Measurements from ENCODE around the gene AGRN.
"Not testable (repeated sequence)": the region's sequence is repeated elsewhere in the genome, so short reads cannot be mapped to it uniquely, and the experiment has no call there.

AGRN gene

GRCh38 chr1:1093610-1093943 lies 73.7 kb downstream of the AGRN start:
- Histone ChIP-seq H3K36me3 (ENCODE audit: control insufficient read depth in 2 of 2, insufficient read depth in 2 of 2, low read length in 2 of 2) (no peaks in the 10 kb centered on the region), H3K4me1 (ENCODE audit: control insufficient read depth, insufficient read depth, low read length) (no peaks in the 10 kb centered on the region), H3K27me3 (ENCODE audit: control insufficient read depth in 1 of 2, insufficient read depth in 2 of 2, low read length in 2 of 2) (no peaks in the 10 kb centered on the region), H3K27ac (ENCODE audit: low read length) (no peak overlapping the region), H3K4me3 (ENCODE audit: low read length in 2 of 2) (no peak overlapping the region), H3K9me3 (ENCODE audit: control insufficient read depth in 2 of 2, low read length in 2 of 2) (no peaks in the 10 kb centered on the region), H3K9ac (ENCODE audit: low read length in 2 of 2) (no peak overlapping the region)

GRCh38 chr1:1094981-1095380 lies 75.1 kb downstream of the AGRN start:
- no peak overlapping the region for H3K4me3 ChIP-seq (ENCODE audit: low read length in 2 of 2)
- H3K27ac ChIP-seq (ENCODE audit: low read length), result no peak overlapping the region
- H3K9ac ChIP-seq (ENCODE audit: low read length in 2 of 2), result no peak overlapping the region
- H3K4me1 ChIP-seq (ENCODE audit: control insufficient read depth, insufficient read depth, low read length), result no peaks in the 10 kb centered on the region
- no peaks in the 10 kb centered on the region for H3K36me3 ChIP-seq (ENCODE audit: control insufficient read depth in 2 of 2, insufficient read depth in 2 of 2, low read length in 2 of 2)
- no peaks in the 10 kb centered on the region for H3K9me3 ChIP-seq (ENCODE audit: control insufficient read depth in 2 of 2, low read length in 2 of 2)
- H3K27me3 ChIP-seq (ENCODE audit: control insufficient read depth in 1 of 2, insufficient read depth in 2 of 2, low read length in 2 of 2), result no peaks in the 10 kb centered on the region

- H3K4me1 ChIP-seq (ENCODE audit: control insufficient read depth, insufficient read depth, low read length); H3K9ac ChIP-seq (ENCODE audit: low read length in 2 of 2); H3K9me3 ChIP-seq (ENCODE audit: control insufficient read depth in 2 of 2, low read length in 2 of 2); H3K36me3 ChIP-seq (ENCODE audit: control insufficient read depth in 2 of 2, insufficient read depth in 2 of 2, low read length in 2 of 2); H3K27ac ChIP-seq (ENCODE audit: low read length); H3K4me3 ChIP-seq (ENCODE audit: low read length in 2 of 2); H3K27me3 ChIP-seq (ENCODE audit: control insufficient read depth in 1 of 2, insufficient read depth in 2 of 2, low read length in 2 of 2): not testable (repeated sequence)
Measured at GRCh38 chr1:1096136-1096535, 76.2 kb downstream of the AGRN start.

GRCh38 chr1:1098681-1099421 lies 78.9 kb downstream of the AGRN start:
- Histone ChIP-seq H3K9me3 (ENCODE audit: control insufficient read depth in 2 of 2, low read length in 2 of 2) (peaks cover 0 to 2% of the 10 kb centered on the region in 2 donors), H3K4me3 (ENCODE audit: low read length in 2 of 2) (no peak overlapping the region), H3K4me1 (ENCODE audit: control insufficient read depth, insufficient read depth, low read length) (no peaks in the 10 kb centered on the region), H3K27me3 (ENCODE audit: control insufficient read depth in 1 of 2, insufficient read depth in 2 of 2, low read length in 2 of 2) (no peaks in the 10 kb centered on the region), H3K9ac (ENCODE audit: low read length in 2 of 2) (no peak overlapping the region), H3K36me3 (ENCODE audit: control insufficient read depth in 2 of 2, insufficient read depth in 2 of 2, low read length in 2 of 2) (no peaks in the 10 kb centered on the region), H3K27ac (ENCODE audit: low read length) (no peak overlapping the region)

- H3K36me3 ChIP-seq (ENCODE audit: control insufficient read depth in 2 of 2, insufficient read depth in 2 of 2, low read length in 2 of 2), result no peaks in the 10 kb centered on the region
- H3K9ac ChIP-seq (ENCODE audit: low read length in 2 of 2), result no peak overlapping the region
- H3K4me3 ChIP-seq (ENCODE audit: low read length in 2 of 2), result no peak overlapping the region
- no peak overlapping the region for H3K27ac ChIP-seq (ENCODE audit: low read length)
- H3K27me3 ChIP-seq (ENCODE audit: control insufficient read depth in 1 of 2, insufficient read depth in 2 of 2, low read length in 2 of 2), result no peaks in the 10 kb centered on the region
- peaks cover 0 to 2% of the 10 kb centered on the region in 2 donors for H3K9me3 ChIP-seq (ENCODE audit: control insufficient read depth in 2 of 2, low read length in 2 of 2)
- H3K4me1 ChIP-seq (ENCODE audit: control insufficient read depth, insufficient read depth, low read length), result no peaks in the 10 kb centered on the region
Measured at GRCh38 chr1:1099506-1100183, 79.7 kb downstream of the AGRN start.

GRCh38 chr1:1100296-1100695 lies 80.4 kb downstream of the AGRN start:
- H3K9me3 ChIP-seq (ENCODE audit: control insufficient read depth in 2 of 2, low read length in 2 of 2), result peaks cover 0 to 2% of the 10 kb centered on the region in 2 donors
- H3K27ac ChIP-seq (ENCODE audit: low read length), result no peak overlapping the region
- H3K36me3 ChIP-seq (ENCODE audit: control insufficient read depth in 2 of 2, insufficient read depth in 2 of 2, low read length in 2 of 2), result no peaks in the 10 kb centered on the region
- no peak overlapping the region for H3K4me3 ChIP-seq (ENCODE audit: low read length in 2 of 2)
- H3K4me1 ChIP-seq (ENCODE audit: control insufficient read depth, insufficient read depth, low read length), result no peaks in the 10 kb centered on the region
- H3K9ac ChIP-seq (ENCODE audit: low read length in 2 of 2), result no peak overlapping the region
- H3K27me3 ChIP-seq (ENCODE audit: control insufficient read depth in 1 of 2, insufficient read depth in 2 of 2, low read length in 2 of 2), result no peaks in the 10 kb centered on the region

- H3K27me3 ChIP-seq (ENCODE audit: control insufficient read depth in 1 of 2, insufficient read depth in 2 of 2, low read length in 2 of 2), result no peaks in the 10 kb centered on the region
- H3K4me3 ChIP-seq (ENCODE audit: low read length in 2 of 2), result no peak overlapping the region
- H3K9me3 ChIP-seq (ENCODE audit: control insufficient read depth in 2 of 2, low read length in 2 of 2), result peaks cover 0 to 2% of the 10 kb centered on the region in 2 donors
- no peaks in the 10 kb centered on the region for H3K4me1 ChIP-seq (ENCODE audit: control insufficient read depth, insufficient read depth, low read length)
- no peaks in the 10 kb centered on the region for H3K36me3 ChIP-seq (ENCODE audit: control insufficient read depth in 2 of 2, insufficient read depth in 2 of 2, low read length in 2 of 2)
- H3K27ac ChIP-seq (ENCODE audit: low read length), result no peak overlapping the region
- H3K9ac ChIP-seq (ENCODE audit: low read length in 2 of 2), result no peak overlapping the region
Measured at GRCh38 chr1:1101503-1101902, 81.6 kb downstream of the AGRN start.

- not testable (repeated sequence) for H3K9me3 ChIP-seq (ENCODE audit: control insufficient read depth in 2 of 2, low read length in 2 of 2); H3K9ac ChIP-seq (ENCODE audit: low read length in 2 of 2); H3K27me3 ChIP-seq (ENCODE audit: control insufficient read depth in 1 of 2, insufficient read depth in 2 of 2, low read length in 2 of 2); H3K27ac ChIP-seq (ENCODE audit: low read length); H3K4me3 ChIP-seq (ENCODE audit: low read length in 2 of 2); H3K4me1 ChIP-seq (ENCODE audit: control insufficient read depth, insufficient read depth, low read length); H3K36me3 ChIP-seq (ENCODE audit: control insufficient read depth in 2 of 2, insufficient read depth in 2 of 2, low read length in 2 of 2)
Measured at GRCh38 chr1:1104152-1104551, 84.2 kb downstream of the AGRN start.

All from stomach smooth muscle (tissue), 2 donors.